GM19468 (cell line): Measurements from ENCODE around the gene MRTFA.
A peak's percentile ranks its signal among the peaks of the same experiment; 100 is the strongest.
"Not testable (repeated sequence)": the region's sequence is repeated elsewhere in the genome, so short reads cannot be mapped to it uniquely, and the experiment has no call there.

Experiments
- ATAC-seq: cut with Tn5 transposase; IDR thresholded peaks from one replicate; pipeline ENCODE4 v1.9.1; 2021; ENCODE audit warnings: mild to moderate bottlenecking, moderate library complexity, moderate number of reproducible peaks; ENCODE audit not compliant: unreplicated experiment; ENCODE audit errors: extremely low read depth

Gene MRTFA

DNA sequence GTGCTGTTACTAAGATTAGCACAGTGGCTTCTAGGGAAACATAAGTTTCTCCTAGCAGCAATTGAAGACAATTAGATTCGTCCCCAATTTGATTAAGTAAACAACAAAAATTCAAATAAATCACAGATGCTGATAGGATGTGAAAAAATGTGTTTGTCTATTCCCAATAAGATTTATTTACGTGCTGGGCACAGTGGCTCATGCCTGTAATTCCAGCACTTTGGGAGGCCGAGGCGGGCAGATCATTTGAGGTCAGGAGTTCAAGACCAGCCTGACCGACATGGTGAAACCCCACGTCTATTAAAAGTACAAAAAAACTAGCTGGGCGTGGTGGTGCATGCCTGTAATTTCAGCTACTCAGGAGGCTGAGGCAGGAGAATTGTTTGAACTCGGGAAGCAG lies 128.5 kb downstream of the MRTFA start:
- not testable (repeated sequence) for ATAC-seq

DNA sequence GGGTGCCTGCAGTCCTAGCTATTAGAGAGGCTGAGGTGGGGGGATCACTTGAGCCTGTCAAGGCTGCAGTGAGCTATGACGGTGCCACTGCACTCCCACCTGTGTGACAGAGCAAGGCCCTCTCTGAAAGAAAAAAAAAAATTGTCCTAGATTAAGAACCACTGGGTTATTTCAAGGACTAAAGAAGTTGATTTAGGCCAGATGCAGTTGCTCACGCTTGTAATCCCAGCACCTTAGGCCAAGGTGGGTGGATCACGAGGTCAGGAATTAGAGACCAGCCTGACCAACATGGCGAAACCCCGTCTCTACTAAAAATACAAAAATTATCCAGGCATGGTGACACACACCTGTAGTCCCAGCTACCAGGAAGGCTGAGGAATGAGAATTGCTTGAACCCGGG lies 129.0 kb downstream of the MRTFA start:
- ATAC-seq, result no peak

DNA sequence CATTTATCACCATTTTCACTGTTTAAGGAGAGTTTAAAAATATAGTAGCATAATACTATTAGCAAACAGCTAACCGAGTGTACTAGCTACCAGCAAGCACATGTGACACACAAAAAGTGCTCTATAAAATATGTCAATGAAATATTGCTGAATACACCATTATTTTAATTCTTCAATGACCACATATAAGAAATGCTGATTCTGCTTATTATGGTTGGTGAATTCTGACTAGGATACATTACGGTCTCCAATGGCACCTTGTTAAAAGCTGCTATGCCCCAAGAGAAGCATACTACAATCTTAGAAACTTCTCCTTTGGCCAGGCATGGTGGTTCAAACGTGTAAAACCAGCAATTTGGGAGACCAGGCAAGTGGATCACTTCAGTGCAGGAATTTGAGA lies 129.8 kb downstream of the MRTFA start:
- no peak for ATAC-seq

DNA sequence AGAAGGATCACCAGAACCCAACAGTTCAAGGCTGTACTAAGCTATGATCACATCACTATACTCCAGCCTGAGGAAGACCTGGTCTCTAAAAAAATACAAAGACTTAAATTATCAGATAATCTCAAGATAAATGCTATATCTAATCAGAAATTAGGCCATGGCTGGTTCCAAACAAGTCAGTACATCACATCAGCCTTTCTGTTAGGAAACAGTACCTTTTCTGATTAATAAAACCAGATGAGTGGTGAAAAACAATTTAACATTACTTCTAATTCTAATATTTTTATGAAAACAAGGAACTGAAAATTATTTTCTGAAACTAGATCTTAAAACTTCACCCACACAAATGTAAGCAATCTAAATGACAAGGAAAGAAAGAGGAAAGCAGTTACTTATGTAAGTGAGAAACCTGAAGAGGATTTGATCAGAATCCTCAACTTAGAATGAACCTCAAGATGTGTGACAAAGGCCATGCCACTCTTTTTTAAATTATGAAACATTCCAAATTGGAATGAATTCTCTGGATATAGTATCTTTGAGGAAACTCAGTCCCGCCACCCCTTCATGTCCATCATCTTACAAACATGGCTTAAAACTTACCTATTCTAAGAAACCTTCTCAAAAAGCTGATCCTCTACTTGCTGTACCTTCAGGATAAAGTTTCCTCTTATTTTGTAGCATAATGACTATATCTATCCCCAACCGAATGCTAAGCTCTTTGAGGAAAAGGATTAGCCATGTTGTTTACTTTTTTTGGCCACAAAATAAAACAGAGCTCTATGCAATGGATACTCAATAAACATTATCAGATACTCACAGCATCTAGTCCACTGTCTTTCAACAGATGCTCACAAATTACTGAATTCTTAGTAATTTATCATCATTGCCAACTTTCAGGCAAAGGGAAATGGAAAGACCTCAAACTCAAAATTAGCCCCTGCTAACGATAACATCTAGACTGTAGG lies 132.0 kb downstream of the MRTFA start:
- ATAC-seq, result no peak

DNA sequence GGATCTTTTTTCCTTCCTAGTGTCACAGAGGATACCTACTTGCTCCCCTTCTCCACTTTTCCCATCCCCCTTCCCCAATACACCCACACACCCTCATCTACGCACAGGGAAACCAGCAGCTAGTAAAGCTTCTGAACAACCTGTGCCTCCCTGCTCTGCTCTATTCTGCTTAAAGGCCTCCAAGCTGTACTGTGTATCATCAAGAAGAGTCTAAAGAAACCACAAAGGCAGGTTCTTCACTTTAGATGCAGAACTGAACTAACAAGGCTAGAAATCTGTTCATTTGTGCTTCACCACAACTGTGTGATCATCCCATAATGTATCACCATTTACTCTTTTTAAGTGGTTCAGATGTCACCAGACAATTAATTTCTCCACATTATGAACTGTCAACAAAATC lies 133.6 kb downstream of the MRTFA start:
- ATAC-seq, result no peak

DNA sequence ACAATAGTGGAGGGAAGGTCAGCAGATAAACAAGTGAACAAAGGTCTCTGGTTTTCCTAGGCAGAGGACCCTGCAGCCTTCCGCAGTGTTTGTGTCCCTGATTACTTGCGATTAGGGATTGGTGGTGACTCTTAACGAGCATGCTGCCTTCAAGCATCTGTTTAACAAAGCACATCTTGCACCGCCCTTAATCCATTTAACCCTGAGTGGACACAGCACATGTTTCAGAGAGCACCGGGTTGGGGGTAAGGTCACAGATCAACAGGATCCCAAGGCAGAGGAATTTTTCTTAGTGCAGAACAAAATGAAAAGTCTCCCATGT lies 136.1 kb downstream of the MRTFA start:
- not testable (repeated sequence) for ATAC-seq

DNA sequence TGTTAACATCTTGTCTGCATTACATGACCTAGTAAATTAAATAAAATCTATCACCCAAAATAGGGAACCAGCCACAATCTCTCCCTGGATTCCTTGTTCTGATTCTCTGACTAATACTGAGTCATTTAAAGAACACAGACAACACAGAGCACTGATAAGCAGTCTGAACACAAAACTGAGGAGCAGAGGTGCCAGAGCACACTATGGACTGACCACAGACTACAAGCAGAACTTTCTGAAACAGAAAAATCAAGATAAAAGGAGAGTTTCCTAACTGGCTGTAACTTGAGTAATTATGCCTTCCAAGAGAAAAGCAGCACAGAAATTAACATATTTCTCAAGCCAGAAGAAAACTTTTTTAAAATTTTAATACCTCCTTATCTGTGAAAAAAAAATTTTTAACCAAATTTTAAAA lies 137.3 kb downstream of the MRTFA start:
- no peak for ATAC-seq

DNA sequence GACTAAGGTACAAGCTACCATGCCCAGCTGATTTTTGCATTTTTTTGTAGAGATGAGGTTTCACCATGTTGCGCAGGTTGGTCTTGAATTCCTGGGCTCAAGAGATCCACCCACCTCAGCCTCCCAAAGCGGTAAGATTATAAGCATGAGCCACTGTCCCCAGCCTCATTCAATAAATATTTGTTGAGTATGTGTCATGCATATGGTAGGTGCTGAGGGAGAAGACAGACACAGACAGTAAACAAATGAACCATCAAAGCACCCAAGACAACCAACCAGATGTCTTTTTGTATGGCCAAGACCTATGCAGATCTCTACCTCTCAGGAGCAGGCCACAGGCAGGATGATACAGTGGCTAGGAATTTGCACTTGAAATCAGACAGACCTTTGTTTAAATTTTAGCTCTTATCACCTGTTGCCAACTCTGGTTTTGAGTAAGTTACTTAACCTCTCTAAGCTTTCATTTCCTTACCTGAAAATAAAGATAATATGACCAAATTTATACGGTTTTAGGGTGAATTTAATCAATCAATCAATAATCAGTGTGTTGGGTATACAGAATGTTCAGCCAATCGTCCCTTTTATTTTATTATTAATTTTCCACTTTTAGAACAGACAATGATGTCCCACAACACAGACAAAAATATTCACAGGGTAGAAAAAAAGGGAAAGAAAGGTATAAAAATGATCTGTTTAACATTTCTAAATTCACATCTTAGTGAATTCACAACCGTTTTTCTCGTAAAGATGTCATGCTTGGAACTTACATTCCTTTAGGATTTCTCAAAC lies 137.9 kb downstream of the MRTFA start:
- no peak for ATAC-seq

DNA sequence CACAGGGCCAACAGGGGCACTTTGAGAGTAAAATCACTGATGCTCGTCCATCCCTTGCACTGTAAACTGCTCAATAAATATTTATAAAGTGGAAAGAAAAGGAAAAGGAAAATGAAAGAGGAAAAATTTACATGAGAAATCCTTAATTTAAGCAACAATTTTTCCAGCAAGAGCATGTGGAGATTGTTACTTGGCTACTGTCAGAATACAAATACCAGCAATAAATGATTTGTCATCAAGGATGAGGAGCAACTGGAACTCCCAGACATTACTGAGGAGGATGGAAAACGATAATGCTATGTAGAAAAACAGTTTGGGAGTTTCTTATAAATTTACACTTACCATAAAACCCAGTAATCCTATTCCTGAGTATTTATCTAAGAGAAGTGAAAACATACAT lies 143.1 kb downstream of the MRTFA start:
- no peak for ATAC-seq

DNA sequence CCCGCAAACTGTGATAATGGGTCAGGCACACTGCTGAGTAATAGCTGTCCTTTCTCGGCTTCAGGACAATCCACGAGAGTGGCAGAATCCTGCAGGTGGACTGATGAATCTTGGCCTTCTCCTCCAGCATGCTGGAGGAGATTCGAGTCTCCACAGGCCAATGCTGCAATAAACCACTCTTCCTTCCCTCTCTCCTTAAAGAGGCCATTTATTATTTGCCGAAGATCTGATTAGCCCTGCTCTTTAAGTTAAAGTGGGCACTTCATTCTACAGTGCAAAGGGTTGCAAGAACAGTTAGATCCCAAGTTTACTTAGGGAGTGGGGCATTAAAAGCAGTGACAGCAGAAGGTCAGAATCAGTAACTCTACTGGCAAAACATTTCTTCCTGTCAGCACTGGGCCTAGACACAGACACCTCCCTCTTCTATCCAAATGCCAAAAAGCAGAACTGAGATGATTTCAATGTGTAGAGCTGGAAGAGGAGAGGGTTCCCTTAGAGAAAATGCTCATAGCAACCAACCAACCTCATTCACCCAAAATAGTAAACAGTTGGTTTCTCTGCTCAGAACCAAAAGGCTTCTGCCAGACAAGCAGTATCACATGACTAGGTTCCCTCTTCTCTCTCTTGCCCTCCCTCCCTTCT lies 144.4 kb downstream of the MRTFA start:
- peak; percentile 76 for ATAC-seq

DNA sequence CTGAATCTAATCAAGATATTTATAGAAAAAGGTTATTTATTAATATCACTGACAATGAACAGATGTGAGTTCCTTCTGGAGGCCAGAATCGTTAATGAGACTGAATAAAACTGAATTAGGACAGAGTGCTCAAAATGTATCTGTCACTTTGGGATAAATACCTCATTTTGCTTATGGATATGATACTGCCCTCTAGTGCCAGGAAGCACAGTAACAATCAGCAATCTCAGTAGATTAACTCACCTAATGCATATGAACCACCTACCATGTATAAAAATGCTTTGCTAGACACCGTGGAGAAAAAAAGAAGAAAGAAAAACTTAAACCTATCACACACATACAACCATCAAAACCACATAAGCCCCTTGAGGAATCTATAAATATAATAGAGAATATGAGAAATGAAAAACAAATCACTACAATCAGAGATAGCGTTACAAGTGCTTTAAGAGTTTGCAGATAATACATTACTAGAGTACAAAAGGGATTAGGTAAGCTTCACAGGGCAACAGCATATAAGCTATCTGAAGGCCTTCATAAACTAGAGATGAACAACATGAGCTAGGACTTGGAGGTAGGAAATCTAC lies 148.8 kb downstream of the MRTFA start:
- ATAC-seq, result no peak

DNA sequence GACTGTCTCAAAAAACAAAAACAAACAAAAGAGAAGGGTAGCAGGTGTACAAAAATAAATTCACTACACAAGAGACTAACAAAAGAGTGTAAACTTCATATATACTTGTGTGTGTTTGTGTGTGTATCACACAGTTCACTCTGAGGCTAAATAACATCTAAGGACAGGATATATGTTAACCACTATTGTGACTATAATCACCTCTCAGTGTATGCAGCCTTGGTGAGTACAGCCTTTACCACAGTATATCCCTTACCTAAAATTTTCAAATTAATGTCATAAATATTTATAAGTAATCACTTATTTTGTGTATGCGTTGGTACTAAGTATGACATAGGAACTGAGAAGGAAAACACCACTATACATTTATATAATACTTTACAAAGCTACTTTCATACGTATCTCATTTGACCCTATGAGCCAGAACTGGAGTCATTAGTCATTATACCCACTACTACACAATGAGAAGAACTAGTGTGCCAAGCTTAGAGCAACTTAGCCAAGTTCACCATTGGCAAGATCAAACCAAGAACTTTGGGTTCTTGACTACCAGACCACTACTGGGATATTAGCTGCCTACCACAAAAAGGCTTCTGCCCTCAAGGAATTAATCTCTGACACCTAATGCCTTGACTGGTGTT lies 149.4 kb downstream of the MRTFA start:
- ATAC-seq, result no peak

DNA sequence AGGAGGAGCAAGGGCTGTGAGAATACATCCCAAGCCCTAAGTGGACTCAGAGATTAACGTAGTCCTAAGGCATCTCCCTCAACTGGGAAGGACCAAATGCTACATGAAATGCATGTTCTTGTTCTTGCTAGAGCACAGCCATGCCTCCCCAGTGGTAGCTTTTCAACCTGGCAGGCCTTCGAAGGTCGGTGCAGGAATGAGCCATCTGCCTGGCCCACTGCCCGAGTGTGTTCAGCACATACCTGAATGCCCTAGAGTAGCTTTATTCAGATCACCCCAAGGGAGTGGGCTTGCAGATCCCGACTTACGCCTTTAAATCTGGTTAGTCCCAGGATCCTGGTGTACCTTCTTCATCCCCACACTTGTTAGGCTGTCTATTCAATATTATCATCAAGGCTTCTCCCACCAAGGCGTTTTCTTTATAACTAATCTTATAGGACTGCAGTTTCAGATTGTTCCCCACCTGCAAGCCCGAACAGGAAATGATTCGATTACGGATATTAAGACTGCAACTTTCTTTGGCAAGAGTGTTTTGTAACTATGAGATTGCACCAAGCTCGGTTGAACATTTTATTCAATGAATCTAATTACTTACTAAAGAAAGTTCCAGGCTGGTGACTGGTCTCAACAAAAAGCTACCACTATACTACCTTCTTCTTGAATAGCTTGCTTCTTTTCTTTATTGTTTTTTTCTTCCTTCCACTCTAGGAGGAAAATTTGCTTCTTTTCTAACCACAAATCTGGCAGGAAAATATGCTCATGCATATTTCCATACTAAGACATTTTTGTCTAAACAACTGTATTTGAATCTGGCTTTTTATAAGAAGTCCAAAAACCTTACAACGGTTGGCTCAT lies 150.5 kb downstream of the MRTFA start:
- ATAC-seq, result no peak

DNA sequence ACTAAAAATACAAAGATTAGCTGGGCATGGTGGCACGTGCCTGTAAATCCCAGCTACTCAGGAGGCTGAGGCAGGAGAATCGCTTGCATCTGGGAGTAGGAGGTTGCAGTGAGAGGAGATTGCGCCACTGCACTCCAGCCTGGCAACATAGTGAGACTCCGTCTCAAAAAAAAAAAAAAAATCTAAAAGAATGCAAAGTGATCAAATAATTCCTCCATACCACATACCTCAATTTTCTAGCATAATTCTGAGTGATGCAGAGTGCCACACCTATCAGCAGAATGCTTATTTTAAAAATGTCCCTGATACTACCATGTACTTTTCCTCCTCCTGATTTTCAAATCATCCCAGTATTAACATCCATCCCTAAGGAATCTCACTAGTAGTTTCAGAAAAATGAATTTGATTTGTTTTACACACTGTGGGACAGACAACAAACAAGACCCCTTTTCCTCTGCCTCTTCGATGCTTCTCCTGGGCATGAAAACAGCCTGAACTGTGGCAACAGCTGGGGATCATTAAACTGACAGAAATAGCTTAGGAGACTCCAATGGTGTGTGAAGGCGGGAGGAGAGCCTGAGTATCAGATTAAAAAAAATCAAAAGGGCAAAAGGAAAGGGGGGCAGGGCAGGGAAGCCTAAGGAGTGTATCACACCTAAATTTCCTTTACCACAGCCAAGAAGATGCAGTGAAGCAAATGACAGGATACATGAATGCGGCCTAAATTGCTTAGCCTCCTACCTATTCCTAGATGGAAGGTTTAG lies 151.4 kb downstream of the MRTFA start:
- ATAC-seq, result no peak

DNA sequence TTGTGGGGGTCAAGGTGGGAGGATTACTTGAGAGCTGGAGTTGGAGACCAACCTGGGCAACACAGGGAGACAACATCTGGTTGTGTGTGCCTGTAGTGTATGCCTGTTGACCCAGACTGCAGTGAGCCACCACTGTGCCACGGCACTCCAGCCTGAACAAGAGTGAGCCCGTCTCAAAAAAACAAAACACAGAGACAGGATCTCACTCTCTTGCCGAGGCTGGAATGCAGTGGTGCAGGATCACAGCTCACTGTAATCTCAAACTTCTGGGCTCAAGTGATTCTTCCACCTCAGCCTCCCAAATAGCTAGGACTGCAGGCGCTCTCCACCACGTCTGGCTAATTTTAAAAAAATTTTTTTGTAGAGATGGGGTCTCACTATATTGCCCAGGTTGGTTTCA lies 153.6 kb downstream of the MRTFA start:
- no peak for ATAC-seq

DNA sequence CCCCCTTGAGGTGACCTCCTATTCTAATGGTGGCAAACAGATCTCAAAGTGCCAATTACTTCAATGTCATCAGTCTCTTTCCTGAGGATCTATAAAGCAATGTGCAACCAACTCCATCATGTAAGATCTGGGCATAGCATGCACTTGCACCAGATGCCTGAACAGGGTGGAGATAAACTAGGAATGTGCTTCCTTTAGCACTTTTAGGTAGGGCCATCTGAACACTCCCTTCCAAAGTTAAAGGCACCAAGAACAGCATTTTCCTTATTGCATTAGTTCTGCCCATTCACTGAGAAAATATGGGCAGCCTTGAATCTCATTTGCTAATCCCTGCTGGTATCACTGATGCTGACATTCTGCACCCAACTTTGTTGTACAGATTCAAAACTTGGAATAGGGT lies 154.1 kb downstream of the MRTFA start:
- ATAC-seq, result no peak

DNA sequence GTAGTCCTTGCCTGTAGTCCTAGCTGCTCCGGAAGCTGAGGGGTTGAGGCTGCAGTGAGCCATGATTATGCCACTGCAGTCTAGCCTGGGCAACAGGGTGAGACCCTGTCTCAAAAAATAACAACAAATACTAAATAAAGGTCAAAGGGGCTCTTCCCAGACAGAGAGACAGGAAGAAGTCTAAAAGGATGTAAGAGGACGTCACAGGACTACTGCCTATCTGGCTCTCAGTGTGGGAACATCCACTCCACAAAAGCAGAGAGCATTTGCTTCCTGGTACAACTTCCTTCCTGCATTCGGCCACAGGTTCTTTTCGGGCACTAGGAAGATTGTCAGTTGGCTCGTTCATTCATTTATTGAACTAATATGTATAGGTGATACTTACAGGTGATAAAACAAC lies 155.5 kb downstream of the MRTFA start:
- ATAC-seq, result no peak

DNA sequence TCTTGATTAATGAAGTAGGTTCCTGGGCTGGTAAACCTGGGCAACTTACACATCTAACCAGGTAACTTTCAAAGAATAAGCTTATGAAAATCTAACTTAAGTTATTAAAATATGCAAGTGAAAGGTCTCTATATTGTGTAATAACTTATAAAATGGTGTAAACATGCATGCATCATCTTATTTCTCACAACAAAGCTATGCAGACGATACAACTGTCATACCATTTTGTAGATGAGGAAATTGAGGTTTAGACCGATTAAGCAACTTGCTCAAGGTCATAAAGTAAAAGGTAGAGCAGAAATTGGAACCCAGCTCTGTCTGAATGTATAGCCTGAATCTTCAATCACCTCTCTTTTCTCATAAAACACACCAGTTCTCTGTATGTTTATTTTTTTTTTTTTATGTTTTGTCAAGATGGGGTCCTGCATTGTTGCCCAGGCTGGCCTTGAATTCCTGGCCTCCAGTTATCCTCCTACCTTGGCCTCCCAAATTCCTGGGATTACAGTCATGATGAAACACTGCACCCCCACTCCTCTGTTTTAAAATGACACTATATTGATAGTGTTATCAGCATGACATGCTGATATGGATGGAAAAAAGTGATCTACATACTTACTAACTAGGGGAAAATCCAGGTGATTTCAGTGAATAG lies 156.5 kb downstream of the MRTFA start:
- no peak for ATAC-seq
